SK-N-SH (cell line): ENCODE data around the gene DPH6. TPM values are rescaled to one million over a fixed set of nuclear protein-coding genes. Genes with fewer than 3 reads are reported as not detected.

Experiments
- CTCF ChIA-PET: fragments of 300-600, 350-600 bp; formaldehyde crosslinking; extraction: SDS; loops from one replicate; lab custom pipeline; 2021; lab: Yijun Ruan, JAX
- POLR2A ChIA-PET: fragments of 350-600 bp; sonication (Branson Sonifier 250); formaldehyde crosslinking; extraction: SDS; loops from one replicate; lab custom pipeline; 2020; ENCODE audit warnings: antibody characterized with exemption, inconsistent platforms; lab: Yijun Ruan, JAX
- DNase-seq: peaks from one replicate; pipeline ENCODE4 v3.0.0; 2012
- H2AFZ ChIP-seq: fragments of 200-600 bp; sonication (generic); 2 replicates; pipeline ENCODE4 v1.8.1; 2016; ENCODE audit warnings: antibody characterized with exemption, mild to moderate bottlenecking, low read depth
- H3F3A ChIP-seq: fragments of 200-600 bp; sonication (generic); replicated peaks from 2 replicates; pipeline ENCODE3; 2016; ENCODE audit warnings: antibody characterized with exemption, mild to moderate bottlenecking; ENCODE audit not compliant: insufficient read depth
- H3K27ac ChIP-seq, 2 experiments: fragments of 200-500 bp in 1 of 2; fragments of 200-600 bp in 1 of 2; sonication (Bioruptor generic) in 1 of 2; sonication (generic), shearing (Covaris generic) in 1 of 2; 2 replicates each; pipeline versions ENCODE4 v1.5.1 to v1.6.1; 2014 to 2016; ENCODE audit warnings: low read depth in 2 of 2, inconsistent platforms in 1 of 2, low read length in 1 of 2, mild to moderate bottlenecking in 1 of 2, mixed read lengths in 1 of 2
- H3K27me3 ChIP-seq: fragments of 200-600 bp; sonication (generic), shearing (Covaris generic); 2 replicates; pipeline ENCODE4 v1.6.1; 2016; ENCODE audit warnings: mixed run types; ENCODE audit not compliant: insufficient read depth
- H3K36me3 ChIP-seq, 2 experiments: fragments of 200-500 bp in 1 of 2; fragments of 200-600 bp in 1 of 2; sonication (Bioruptor generic) in 1 of 2; sonication (generic) in 1 of 2; replicated peaks in 1 of 2; 2 replicates each; pipeline versions ENCODE3 to v1.5.1; 2014 to 2016; ENCODE audit warnings: low read length in 1 of 2, mild to moderate bottlenecking in 1 of 2; ENCODE audit not compliant: insufficient read depth in 2 of 2, control insufficient read depth in 1 of 2
- H3K4me1 ChIP-seq, 2 experiments: fragments of 200-500 bp in 1 of 2; fragments of 200-600 bp in 1 of 2; sonication (Bioruptor generic) in 1 of 2; sonication (generic), shearing (Covaris generic) in 1 of 2; 2 replicates each; pipeline versions ENCODE4 v1.5.1 to v1.6.1; 2014 to 2016; ENCODE audit warnings: low read depth in 1 of 2, low read length in 1 of 2, mixed run types in 1 of 2; ENCODE audit not compliant: insufficient read depth in 2 of 2, control insufficient read depth in 1 of 2
- H3K4me2 ChIP-seq: fragments of 200-600 bp; sonication (generic), shearing (Covaris generic); 2 replicates; pipeline ENCODE4 v1.6.1; 2017; ENCODE audit warnings: mixed run types
- H3K4me3 ChIP-seq, 2 experiments: fragments of 200-500 bp in 1 of 2; fragments of 200-600 bp in 1 of 2; sonication (Bioruptor generic) in 1 of 2; sonication (generic), shearing (Covaris generic) in 1 of 2; 2 replicates each; pipeline versions ENCODE4 v1.5.1 to v1.8.1; 2014 to 2016; ENCODE audit warnings: low read depth in 2 of 2, inconsistent platforms in 1 of 2, low read length in 1 of 2, mild to moderate bottlenecking in 1 of 2, mixed read lengths in 1 of 2, moderate library complexity in 1 of 2
- H3K79me2 ChIP-seq: fragments of 200-600 bp; sonication (generic); 2 replicates; pipeline ENCODE4 v1.8.1; 2017; ENCODE audit warnings: mild to moderate bottlenecking; ENCODE audit not compliant: insufficient read depth
- H3K9ac ChIP-seq: fragments of 200-600 bp; sonication (generic); 2 replicates; pipeline ENCODE4 v1.6.1; 2017; ENCODE audit warnings: mixed run types
- H3K9me2 ChIP-seq: fragments of 200-600 bp; sonication (generic); 2 replicates; pipeline ENCODE4 v1.6.1; 2017; ENCODE audit warnings: mixed run types
- H3K9me3 ChIP-seq: fragments of 200-600 bp; sonication (generic); 2 replicates; pipeline ENCODE4 v1.6.1; 2017; ENCODE audit warnings: mixed run types, mild to moderate bottlenecking, moderate library complexity
- H4K20me1 ChIP-seq: fragments of 200-600 bp; sonication (generic); 2 replicates; pipeline ENCODE4 v1.6.1; 2017; ENCODE audit warnings: mild to moderate bottlenecking, mixed run types; ENCODE audit not compliant: insufficient read depth
- ELF1 ChIP-seq: IDR thresholded peaks from 2 replicates; pipeline ENCODE4 v1.4.0; 2012
- FOSL2 ChIP-seq: IDR thresholded peaks from 2 replicates; pipeline ENCODE4 v1.4.0; 2012; ENCODE audit warnings: low read depth, mild to moderate bottlenecking, moderate library complexity, borderline replicate concordance
- GATA2 ChIP-seq: sonication (generic); formaldehyde crosslinking; IDR thresholded peaks from 2 replicates; pipeline ENCODE4 v1.5.0; 2020; ENCODE audit warnings: mild to moderate bottlenecking, missing genetic modification reagents
- JUND ChIP-seq: IDR thresholded peaks from 2 replicates; pipeline ENCODE4 v1.4.0; 2012
- MAX ChIP-seq: IDR thresholded peaks from 2 replicates; pipeline ENCODE4 v1.4.0; 2012; ENCODE audit warnings: low read depth
- MEF2A ChIP-seq: IDR thresholded peaks from 2 replicates; pipeline ENCODE4 v1.4.0; 2012; ENCODE audit warnings: low read depth, borderline replicate concordance
- MXI1 ChIP-seq: IDR thresholded peaks from 2 replicates; pipeline ENCODE4 v1.6.1; 2012; ENCODE audit warnings: mild to moderate bottlenecking, low read depth, low read length, improper control_type of control experiment
- NFIC ChIP-seq: IDR thresholded peaks from 2 replicates; pipeline ENCODE4 v1.4.0; 2012; ENCODE audit warnings: borderline replicate concordance
- PBX3 ChIP-seq: IDR thresholded peaks from 2 replicates; pipeline ENCODE4; 2012
- RCOR1 ChIP-seq: fragments of 150-350 bp; IDR thresholded peaks from 2 replicates; pipeline ENCODE4 v1.6.1; 2017; ENCODE audit warnings: antibody characterized with exemption, low read length
- RFX5 ChIP-seq: IDR thresholded peaks from 2 replicates; pipeline ENCODE4 v1.6.1; 2012; ENCODE audit warnings: mild to moderate bottlenecking, improper control_type of control experiment, low read length
- RXRA ChIP-seq: IDR thresholded peaks from 2 replicates; pipeline ENCODE4 v1.4.0; 2012; ENCODE audit warnings: low read depth, mild to moderate bottlenecking, borderline replicate concordance
- SIN3A ChIP-seq: IDR thresholded peaks from 2 replicates; pipeline ENCODE4 v1.6.1; 2012; ENCODE audit warnings: low read depth, mild to moderate bottlenecking, low read length, moderate library complexity, borderline replicate concordance
- TAF1 ChIP-seq: IDR thresholded peaks from 2 replicates; pipeline ENCODE4 v1.6.1; 2012; ENCODE audit warnings: low read depth, mild to moderate bottlenecking, low read length, moderate library complexity, borderline replicate concordance
- TCF12 ChIP-seq: IDR thresholded peaks from 2 replicates; pipeline ENCODE4 v1.4.0; 2012
- USF2 ChIP-seq: fragments of 150-350 bp; IDR thresholded peaks from 2 replicates; pipeline ENCODE4 v1.6.1; 2017; ENCODE audit warnings: antibody characterized with exemption, low read length, low read depth, borderline replicate concordance
- WGBS: methylation state at CpG from one replicate; pipeline ENCODE4 v1.1.6; 2017; ENCODE audit warnings: low lambda C conversion rate; 5-methylcytosine and 5-hydroxymethylcytosine counted together
- polyA plus RNA-seq, 3 experiments: library from polyadenylated mRNA; depleted of rRNA; stranded (reverse); fragments of >200 nt; gene quantifications; 2 replicates each; pipeline ENCODE4 v1.2.3, GENCODE V29; 2012
- TF ChIP-seq, protein P1 (sequence below): fragments of 200-600 bp; sonication (generic); IDR thresholded peaks from 2 replicates; pipeline ENCODE4 v1.6.1; 2017; ENCODE audit warnings: antibody characterized with exemption, mild to moderate bottlenecking, moderate library complexity
- TF ChIP-seq, protein P2 (sequence below): fragments of 150-350 bp; IDR thresholded peaks from 2 replicates; pipeline ENCODE4 v1.6.1; 2016; ENCODE audit warnings: mild to moderate bottlenecking, low read depth, low read length
- TF ChIP-seq, protein P3 (sequence below): IDR thresholded peaks from 2 replicates; pipeline ENCODE4 v1.6.1; 2012; ENCODE audit warnings: mild to moderate bottlenecking, low read depth, low read length, moderate library complexity

The DPH6 gene
- polyA plus RNA-seq, 1 of the 3 experiments (the other 2 are of a cell fraction), result 15.7 TPM

DNA sequence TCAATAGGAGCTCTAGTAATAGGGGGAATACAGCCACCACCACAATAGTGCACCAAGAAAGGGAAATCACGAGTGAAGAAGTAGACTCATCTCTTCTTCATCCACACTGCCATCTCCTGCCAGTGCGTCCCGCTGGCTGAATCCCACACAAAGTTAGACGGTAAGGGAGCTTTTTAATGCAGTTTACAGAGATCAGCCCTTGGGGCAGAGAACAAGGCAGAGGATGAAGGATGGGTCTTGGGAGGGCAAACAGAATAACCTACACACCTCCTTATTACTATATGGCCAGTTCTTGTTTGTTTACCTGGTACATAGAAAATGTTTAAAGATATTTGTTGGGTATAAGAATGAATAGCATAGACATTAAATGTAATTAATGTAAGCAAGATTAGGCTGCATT is 11.0 kb upstream of the DPH6 start:
- Histone ChIP-seq H3K27me3 (no peaks in the 10 kb centered on the region), H3K9me3 (no peaks in the 10 kb centered on the region), H3F3A (no peaks in the 10 kb centered on the region), H3K9me2 (no peaks in the 10 kb centered on the region), H3K4me3 (no peak overlapping the region), H2AFZ (no peak overlapping the region), H3K4me2 (no peak overlapping the region), H3K27ac (no peak overlapping the region), H3K4me1 (peaks cover 0 to 2% of the 10 kb centered on the region in 2 experiments; a peak in 1 of 4 replicates), H3K79me2 (no peaks in the 10 kb centered on the region), H4K20me1 (no peaks in the 10 kb centered on the region), H3K36me3 (no peaks in the 10 kb centered on the region), H3K9ac (no peak overlapping the region)
- TF ChIP-seq SIN3A, result no peak
- TF ChIP-seq TAF1, result no peak
- no peak for TF ChIP-seq GATA2 (CRISPR knock-in tag)
- TF ChIP-seq, protein P1, sequence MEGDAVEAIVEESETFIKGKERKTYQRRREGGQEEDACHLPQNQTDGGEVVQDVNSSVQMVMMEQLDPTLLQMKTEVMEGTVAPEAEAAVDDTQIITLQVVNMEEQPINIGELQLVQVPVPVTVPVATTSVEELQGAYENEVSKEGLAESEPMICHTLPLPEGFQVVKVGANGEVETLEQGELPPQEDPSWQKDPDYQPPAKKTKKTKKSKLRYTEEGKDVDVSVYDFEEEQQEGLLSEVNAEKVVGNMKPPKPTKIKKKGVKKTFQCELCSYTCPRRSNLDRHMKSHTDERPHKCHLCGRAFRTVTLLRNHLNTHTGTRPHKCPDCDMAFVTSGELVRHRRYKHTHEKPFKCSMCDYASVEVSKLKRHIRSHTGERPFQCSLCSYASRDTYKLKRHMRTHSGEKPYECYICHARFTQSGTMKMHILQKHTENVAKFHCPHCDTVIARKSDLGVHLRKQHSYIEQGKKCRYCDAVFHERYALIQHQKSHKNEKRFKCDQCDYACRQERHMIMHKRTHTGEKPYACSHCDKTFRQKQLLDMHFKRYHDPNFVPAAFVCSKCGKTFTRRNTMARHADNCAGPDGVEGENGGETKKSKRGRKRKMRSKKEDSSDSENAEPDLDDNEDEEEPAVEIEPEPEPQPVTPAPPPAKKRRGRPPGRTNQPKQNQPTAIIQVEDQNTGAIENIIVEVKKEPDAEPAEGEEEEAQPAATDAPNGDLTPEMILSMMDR, result no peak
- no peak for TF ChIP-seq JUND
- TF ChIP-seq, protein P2, sequence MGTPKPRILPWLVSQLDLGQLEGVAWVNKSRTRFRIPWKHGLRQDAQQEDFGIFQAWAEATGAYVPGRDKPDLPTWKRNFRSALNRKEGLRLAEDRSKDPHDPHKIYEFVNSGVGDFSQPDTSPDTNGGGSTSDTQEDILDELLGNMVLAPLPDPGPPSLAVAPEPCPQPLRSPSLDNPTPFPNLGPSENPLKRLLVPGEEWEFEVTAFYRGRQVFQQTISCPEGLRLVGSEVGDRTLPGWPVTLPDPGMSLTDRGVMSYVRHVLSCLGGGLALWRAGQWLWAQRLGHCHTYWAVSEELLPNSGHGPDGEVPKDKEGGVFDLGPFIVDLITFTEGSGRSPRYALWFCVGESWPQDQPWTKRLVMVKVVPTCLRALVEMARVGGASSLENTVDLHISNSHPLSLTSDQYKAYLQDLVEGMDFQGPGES, result no peak
- no peak for TF ChIP-seq NFIC
- no peak for TF ChIP-seq RFX5
- no peak for TF ChIP-seq TCF12
- 95% methylated on average over 4 of the region's 4 CpGs for WGBS
- ChIA-PET CTCF (no interaction called here), POLR2A (no interaction called here)
- no peak for DNase-seq

- Histone ChIP-seq H3K27me3 (no peaks in the 10 kb centered on the region), H3K9ac (no peak overlapping the region), H3K79me2 (no peaks in the 10 kb centered on the region), H3K4me1 (peaks cover 0 to 2% of the 10 kb centered on the region in 2 experiments; a peak in 1 of 4 replicates), H3K9me3 (no peaks in the 10 kb centered on the region), H3K4me3 (no peak overlapping the region), H3K9me2 (no peaks in the 10 kb centered on the region), H4K20me1 (no peaks in the 10 kb centered on the region), H3F3A (no peaks in the 10 kb centered on the region), H3K27ac (no peak overlapping the region), H3K36me3 (no peaks in the 10 kb centered on the region), H3K4me2 (no peak overlapping the region), H2AFZ (no peak overlapping the region)
- ChIA-PET POLR2A (no interaction called here), CTCF (interaction anchor here (0.8 kb wide), 1 partner anchor 9 kb away, joined by 3 read pairs; the partner anchor contains the start of gene DPH6)
- WGBS, result 93% methylated on average over 1 of the region's 1 CpG
- no peak for DNase-seq
- no peak for TF ChIP-seq PBX3
- TF ChIP-seq, protein P2, result no peak
- TF ChIP-seq USF2, result no peak
- TF ChIP-seq MXI1, result no peak
- TF ChIP-seq, protein P3, sequence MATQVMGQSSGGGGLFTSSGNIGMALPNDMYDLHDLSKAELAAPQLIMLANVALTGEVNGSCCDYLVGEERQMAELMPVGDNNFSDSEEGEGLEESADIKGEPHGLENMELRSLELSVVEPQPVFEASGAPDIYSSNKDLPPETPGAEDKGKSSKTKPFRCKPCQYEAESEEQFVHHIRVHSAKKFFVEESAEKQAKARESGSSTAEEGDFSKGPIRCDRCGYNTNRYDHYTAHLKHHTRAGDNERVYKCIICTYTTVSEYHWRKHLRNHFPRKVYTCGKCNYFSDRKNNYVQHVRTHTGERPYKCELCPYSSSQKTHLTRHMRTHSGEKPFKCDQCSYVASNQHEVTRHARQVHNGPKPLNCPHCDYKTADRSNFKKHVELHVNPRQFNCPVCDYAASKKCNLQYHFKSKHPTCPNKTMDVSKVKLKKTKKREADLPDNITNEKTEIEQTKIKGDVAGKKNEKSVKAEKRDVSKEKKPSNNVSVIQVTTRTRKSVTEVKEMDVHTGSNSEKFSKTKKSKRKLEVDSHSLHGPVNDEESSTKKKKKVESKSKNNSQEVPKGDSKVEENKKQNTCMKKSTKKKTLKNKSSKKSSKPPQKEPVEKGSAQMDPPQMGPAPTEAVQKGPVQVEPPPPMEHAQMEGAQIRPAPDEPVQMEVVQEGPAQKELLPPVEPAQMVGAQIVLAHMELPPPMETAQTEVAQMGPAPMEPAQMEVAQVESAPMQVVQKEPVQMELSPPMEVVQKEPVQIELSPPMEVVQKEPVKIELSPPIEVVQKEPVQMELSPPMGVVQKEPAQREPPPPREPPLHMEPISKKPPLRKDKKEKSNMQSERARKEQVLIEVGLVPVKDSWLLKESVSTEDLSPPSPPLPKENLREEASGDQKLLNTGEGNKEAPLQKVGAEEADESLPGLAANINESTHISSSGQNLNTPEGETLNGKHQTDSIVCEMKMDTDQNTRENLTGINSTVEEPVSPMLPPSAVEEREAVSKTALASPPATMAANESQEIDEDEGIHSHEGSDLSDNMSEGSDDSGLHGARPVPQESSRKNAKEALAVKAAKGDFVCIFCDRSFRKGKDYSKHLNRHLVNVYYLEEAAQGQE, result no peak
- no peak for TF ChIP-seq MAX
- no peak for TF ChIP-seq ELF1
- no peak for TF ChIP-seq FOSL2
- no peak for TF ChIP-seq RCOR1
- TF ChIP-seq RXRA, result no peak
- no peak for TF ChIP-seq MEF2A
- TF ChIP-seq TCF12, result no peak
Observed at GRCh38 chr15:35555244-35555643, 9.3 kb upstream of the DPH6 start.
